ENCODE measurements around the gene MTCL1. TPM values are rescaled to one million over a fixed set of nuclear protein-coding genes. Genes with fewer than 3 reads are reported as not detected.

Gene MTCL1
- total RNA-seq, 1 experiment from 2014 or later: 22.7 TPM

DNA sequence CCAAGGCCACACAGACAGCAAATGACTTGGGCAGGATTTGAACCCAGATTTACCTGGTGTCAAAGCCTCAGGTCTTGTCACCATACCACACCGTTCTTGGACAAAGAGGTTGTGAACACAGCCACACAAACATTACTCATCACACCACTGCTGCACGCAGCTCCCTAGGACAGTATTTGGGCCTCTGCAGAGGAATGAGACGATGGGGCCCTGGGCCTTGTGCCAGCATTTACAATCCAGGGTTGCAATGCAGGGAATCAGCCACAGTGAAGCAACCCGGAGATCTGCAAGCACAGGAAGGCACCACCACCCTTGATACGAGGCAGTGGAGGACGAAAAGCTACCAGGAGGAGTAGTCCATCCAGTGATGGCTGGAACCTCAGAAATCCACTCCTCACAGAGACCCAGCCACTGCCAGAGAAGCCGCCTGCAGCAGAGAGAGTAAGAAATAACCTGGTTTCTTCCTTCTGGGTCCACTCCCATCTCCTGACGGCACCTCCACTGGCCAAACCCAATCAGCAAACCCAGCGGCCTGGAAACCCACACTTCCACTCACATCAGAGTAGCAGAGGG is 3.7 kb upstream of the MTCL1 start:
- no TSS peak for BruUV-seq (replicated peaks)
- ChIA-PET CTCF (no interaction called here), POLR2A (no interaction called here), RAD21 (ENCODE audit: low non-redundant PET in 1 of 2, low total read pairs in 2 of 2, uncharacterized antibody in 2 of 2, unreplicated experiment in 2 of 2) (no interaction called here)
- Histone ChIP-seq H3K4me2 (ENCODE audit: low read length) (peak overlapping the region; percentile 33; the same call in 1 of the 2 replicates), H3K4me1 (ENCODE audit: control insufficient read depth in 1 of 2, insufficient read depth in 2 of 2, low read length in 2 of 2) (peaks cover 12 to 25% of the 10 kb centered on the region in 2 experiments; a peak in 3 of 4 replicates), H2AFZ (ENCODE audit: low read depth, low read length, poor library complexity, severe bottlenecking) (peak overlapping the region; percentile 66), H3K36me3 (ENCODE audit: control insufficient read depth in 1 of 2, insufficient read depth in 2 of 2, low read length in 2 of 2) (no peaks in the 10 kb centered on the region), H3K27me3 (ENCODE audit: insufficient read depth, low read length) (no peaks in the 10 kb centered on the region), H3K9me3 (ENCODE audit: control insufficient read depth in 1 of 2, insufficient read depth in 1 of 2, low read depth in 1 of 2, low read length in 2 of 2) (no peaks in the 10 kb centered on the region), H3K9me2 (ENCODE audit: insufficient read depth) (no peaks in the 10 kb centered on the region), H3K27ac (ENCODE audit: low read depth, low read length) (no peak overlapping the region), H4K20me1 (ENCODE audit: insufficient read depth) (no peaks in the 10 kb centered on the region), H3K9ac (ENCODE audit: low read length) (no peak overlapping the region), H3K4me3 (replicated peaks in 1 of 2; ENCODE audit: low read depth in 1 of 2, low read length in 2 of 2) (no peak overlapping the region), H3K79me2 (ENCODE audit: insufficient read depth, low read length) (peaks cover 3% of the 10 kb centered on the region; the same call in 1 of the 2 replicates)
- DNase-seq (ENCODE audit: low read depth, low spot score): no peak
- ATAC-seq: no peak
- intact Hi-C loops (cut with micrococcal nuclease): no loop called here
- TF ChIP-seq ZNF274 (IDR thresholded peaks at IDR 0.05; ENCODE audit: low read depth, low read length) (no peak), CEBPB (IDR thresholded peaks at IDR 0.05; ENCODE audit: low read depth) (no peak), EZH2phosphoT487 (IDR thresholded peaks at IDR 0.05; ENCODE audit: borderline replicate concordance) (no peak), MAX (IDR thresholded peaks at IDR 0.05) (no peak), JUND (IDR thresholded peaks at IDR 0.05) (no peak), POLR2AphosphoS5 (IDR thresholded peaks at IDR 0.05; ENCODE audit: low read depth, low read length) (no peak), POLR2A (IDR thresholded peaks at IDR 0.05; ENCODE audit: borderline replicate concordance, extremely low read depth, insufficient read depth, insufficient read length) (no peak), ZFX (IDR thresholded peaks at IDR 0.05) (no peak), EGR1 (IDR thresholded peaks at IDR 0.05; ENCODE audit: low read depth) (no peak), FOSL1 (IDR thresholded peaks at IDR 0.05; ENCODE audit: low read depth) (no peak), EZH2 (IDR thresholded peaks at IDR 0.05) (no peak), SIN3A (IDR thresholded peaks at IDR 0.05; ENCODE audit: low read depth) (no peak)
- TF ChIP-seq, protein P1, sequence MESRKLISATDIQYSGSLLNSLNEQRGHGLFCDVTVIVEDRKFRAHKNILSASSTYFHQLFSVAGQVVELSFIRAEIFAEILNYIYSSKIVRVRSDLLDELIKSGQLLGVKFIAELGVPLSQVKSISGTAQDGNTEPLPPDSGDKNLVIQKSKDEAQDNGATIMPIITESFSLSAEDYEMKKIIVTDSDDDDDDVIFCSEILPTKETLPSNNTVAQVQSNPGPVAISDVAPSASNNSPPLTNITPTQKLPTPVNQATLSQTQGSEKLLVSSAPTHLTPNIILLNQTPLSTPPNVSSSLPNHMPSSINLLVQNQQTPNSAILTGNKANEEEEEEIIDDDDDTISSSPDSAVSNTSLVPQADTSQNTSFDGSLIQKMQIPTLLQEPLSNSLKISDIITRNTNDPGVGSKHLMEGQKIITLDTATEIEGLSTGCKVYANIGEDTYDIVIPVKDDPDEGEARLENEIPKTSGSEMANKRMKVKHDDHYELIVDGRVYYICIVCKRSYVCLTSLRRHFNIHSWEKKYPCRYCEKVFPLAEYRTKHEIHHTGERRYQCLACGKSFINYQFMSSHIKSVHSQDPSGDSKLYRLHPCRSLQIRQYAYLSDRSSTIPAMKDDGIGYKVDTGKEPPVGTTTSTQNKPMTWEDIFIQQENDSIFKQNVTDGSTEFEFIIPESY (IDR thresholded peaks at IDR 0.05; ENCODE audit: extremely low read depth, insufficient replicate concordance, low read length): no peak

All from HCT116 (cell line).